Activated CD8-positive, alpha-beta T cell treated with anti-CD3 and anti-CD28 coated beads, Interleukin-2, amount 10 ng/mL, durations not matched to agents 7 days and 5 days (primary cell): ENCODE measurements around the gene SLC6A8. TPM values are rescaled to one million over a fixed set of nuclear protein-coding genes. Genes with fewer than 3 reads are reported as not detected.

Experiments
- ATAC-seq: fragments of 150-1000 bp; cut with Tn5 transposase; one replicate; pipeline ENCODE4 v1.10.0; 2021; ENCODE audit warnings: moderate library complexity
- CTCF ChIA-PET: fragments of 350-600 bp; sonication (Branson Sonifier 250); formaldehyde crosslinking; loops from one replicate; lab custom pipeline; 2021; ENCODE audit warnings: antibody characterized with exemption; lab: Charles Lee
- POLR2A ChIA-PET: fragments of 350-600 bp; sonication (Branson Sonifier 250); formaldehyde crosslinking; loops from one replicate; lab custom pipeline; 2021; ENCODE audit warnings: antibody characterized with exemption; lab: Charles Lee
- DNase-seq: peaks from one replicate; pipeline ENCODE4 v3.0.0-alpha.2; 2020
- H3K27ac Mint-ChIP-seq: one replicate; pipeline ENCODE4 v1.8.0; 2021; ENCODE audit warnings: mild to moderate bottlenecking, mixed read lengths
- H3K27me3 Mint-ChIP-seq: one replicate; pipeline ENCODE4 v1.8.0; 2021; ENCODE audit warnings: low read depth, mixed read lengths
- H3K36me3 Mint-ChIP-seq: one replicate; pipeline ENCODE4 v1.8.0; 2021; ENCODE audit warnings: low read depth, mixed read lengths
- H3K4me1 Mint-ChIP-seq: one replicate; pipeline ENCODE4 v1.8.0; 2021; ENCODE audit warnings: low read depth, mixed read lengths
- H3K4me3 Mint-ChIP-seq: one replicate; pipeline ENCODE4 v1.8.0; 2021; ENCODE audit warnings: mild to moderate bottlenecking, mixed read lengths
- H3K9me3 Mint-ChIP-seq: one replicate; pipeline ENCODE4 v1.8.0; 2022; ENCODE audit warnings: mixed read lengths; ENCODE audit not compliant: insufficient read depth
- total RNA-seq, 2 experiments: library from RNA; stranded (reverse); gene quantifications; one replicate each; pipeline ENCODE4 v1.2.3, GENCODE V29; 2021

Gene SLC6A8
- total RNA-seq, 2 experiments from 2014 or later = 0.82 to 1.3 TPM

GRCh38 chrX:153668423-153669173 is 19.1 kb upstream of the SLC6A8 start:
- H3K4me1 Mint-ChIP-seq = peaks cover 9% of the 10 kb centered on the region
- ChIA-PET CTCF (interaction anchor here (0.6 to 4.8 kb wide), 28 partner anchors 10 to 726 kb away, joined by 3 to 48 read pairs (median 4); no protein-coding TSS in a partner anchor), POLR2A (no interaction called here)
- DNase-seq (no peak), ATAC-seq (no peak)
- H3K27ac Mint-ChIP-seq = no peak overlapping the region
- H3K9me3 Mint-ChIP-seq = no peaks in the 10 kb centered on the region
- H3K4me3 Mint-ChIP-seq = no peak overlapping the region
- peaks cover 17% of the 10 kb centered on the region for H3K27me3 Mint-ChIP-seq
- H3K36me3 Mint-ChIP-seq = no peaks in the 10 kb centered on the region

GRCh38 chrX:153669174-153669890 is 18.4 kb upstream of the SLC6A8 start:
- Mint-ChIP-seq H3K4me1 (peaks cover 9% of the 10 kb centered on the region), H3K27me3 (peaks cover 19% of the 10 kb centered on the region), H3K36me3 (no peaks in the 10 kb centered on the region), H3K9me3 (no peaks in the 10 kb centered on the region), H3K27ac (no peak overlapping the region), H3K4me3 (no peak overlapping the region)
- DNase-seq (peak; percentile 41), ATAC-seq (peak; percentile 45)
- ChIA-PET CTCF (interaction anchor here (0.6 to 4.8 kb wide), 12 partner anchors 11 to 727 kb away, joined by 3 to 48 read pairs (median 4); no protein-coding TSS in a partner anchor), POLR2A (no interaction called here)

GRCh38 chrX:153669901-153670731 is 17.6 kb upstream of the SLC6A8 start:
- no peak for DNase-seq
- Mint-ChIP-seq H3K27ac (no peak overlapping the region), H3K4me1 (peaks cover 9% of the 10 kb centered on the region), H3K4me3 (no peak overlapping the region), H3K36me3 (no peaks in the 10 kb centered on the region), H3K9me3 (no peaks in the 10 kb centered on the region), H3K27me3 (peaks cover 22% of the 10 kb centered on the region)
- no peak for ATAC-seq
- ChIA-PET CTCF (interaction anchor here (1.2 to 4.8 kb wide), 4 partner anchors 25 to 729 kb away, joined by 3 to 48 read pairs (median 10); no protein-coding TSS in a partner anchor), POLR2A (no interaction called here)

- ChIA-PET POLR2A (no interaction called here), CTCF (interaction anchor here (1.2 to 4.8 kb wide), 3 partner anchors 26 to 729 kb away, joined by 3 to 48 read pairs (median 3); no protein-coding TSS in a partner anchor)
- no peaks in the 10 kb centered on the region for H3K9me3 Mint-ChIP-seq
- H3K4me3 Mint-ChIP-seq = no peak overlapping the region
- H3K27ac Mint-ChIP-seq = no peak overlapping the region
- peaks cover 24% of the 10 kb centered on the region for H3K27me3 Mint-ChIP-seq
- H3K36me3 Mint-ChIP-seq = no peaks in the 10 kb centered on the region
- DNase-seq = no peak
- ATAC-seq = no peak
- peaks cover 9% of the 10 kb centered on the region for H3K4me1 Mint-ChIP-seq
Measured at GRCh38 chrX:153670748-153671588, 16.8 kb upstream of the SLC6A8 start.

- Mint-ChIP-seq H3K27me3 (peaks cover 21% of the 10 kb centered on the region), H3K9me3 (no peaks in the 10 kb centered on the region), H3K4me1 (peaks cover 9% of the 10 kb centered on the region), H3K27ac (no peak overlapping the region), H3K4me3 (no peak overlapping the region), H3K36me3 (no peaks in the 10 kb centered on the region)
- DNase-seq (no peak), ATAC-seq (no peak)
- ChIA-PET CTCF (interaction anchor here (1.2 to 1.3 kb wide), 2 partner anchors 26 to 730 kb away, joined by 3 read pairs; no protein-coding TSS in a partner anchor), POLR2A (no interaction called here)
Measured at GRCh38 chrX:153671589-153672530, 15.9 kb upstream of the SLC6A8 start.

- ATAC-seq = no peak
- H3K9me3 Mint-ChIP-seq = no peaks in the 10 kb centered on the region
- ChIA-PET CTCF (no interaction called here), POLR2A (no interaction called here)
- H3K27me3 Mint-ChIP-seq = peaks cover 21% of the 10 kb centered on the region
- H3K36me3 Mint-ChIP-seq = no peaks in the 10 kb centered on the region
- no peak for DNase-seq
- no peak overlapping the region for H3K27ac Mint-ChIP-seq
- H3K4me1 Mint-ChIP-seq = peaks cover 4% of the 10 kb centered on the region
- no peak overlapping the region for H3K4me3 Mint-ChIP-seq
Measured at GRCh38 chrX:153672531-153673427, 14.9 kb upstream of the SLC6A8 start.

- no peak within 1 kb of the TSS for H3K27ac Mint-ChIP-seq
- DNase-seq = no peak
- H3K4me3 Mint-ChIP-seq = no peak within 1 kb of the TSS
- CTCF ChIA-PET = no interaction called here
- H3K36me3 Mint-ChIP-seq = no peaks in the 10 kb centered on the region
- POLR2A ChIA-PET = no interaction called here
- peaks cover 24% of the 10 kb centered on the region for H3K27me3 Mint-ChIP-seq
- no peaks in the 10 kb centered on the region for H3K9me3 Mint-ChIP-seq
- no peak for ATAC-seq
- no peaks in the 10 kb centered on the region for H3K4me1 Mint-ChIP-seq
Measured at GRCh38 chrX:153673428-153674218, 14.1 kb upstream of the SLC6A8 start, which contains the start of gene PNCK. TSS of gene PNCK (minus strand) at chrX:153673813. CDS start at chrX:153673076, 737 bp downstream.

GRCh38 chrX:153674219-153674851 is 13.4 kb upstream of the SLC6A8 start:
- Mint-ChIP-seq H3K27me3 (peaks cover 24% of the 10 kb centered on the region), H3K9me3 (no peaks in the 10 kb centered on the region), H3K4me1 (no peaks in the 10 kb centered on the region), H3K27ac (no peak overlapping the region), H3K36me3 (no peaks in the 10 kb centered on the region), H3K4me3 (no peak overlapping the region)
- CTCF ChIA-PET = no interaction called here
- POLR2A ChIA-PET = no interaction called here
- no peak for ATAC-seq
- no peak for DNase-seq

- Mint-ChIP-seq H3K27ac (no peak overlapping the region), H3K27me3 (peaks cover 11% of the 10 kb centered on the region), H3K4me1 (no peaks in the 10 kb centered on the region), H3K36me3 (no peaks in the 10 kb centered on the region), H3K4me3 (no peak overlapping the region), H3K9me3 (no peaks in the 10 kb centered on the region)
- no peak for DNase-seq
- ATAC-seq = no peak
- POLR2A ChIA-PET = no interaction called here
- CTCF ChIA-PET = interaction anchor here (1.9 kb wide), 1 partner anchor 13 kb away, joined by 7 read pairs; no protein-coding TSS in a partner anchor
Measured at GRCh38 chrX:153681175-153681574, 6.6 kb upstream of the SLC6A8 start.
